ENCODE data around the gene OR2AT4. TPM values are rescaled to one million over a fixed set of nuclear protein-coding genes. Genes with fewer than 3 reads are reported as not detected.
"Not testable (repeated sequence)": the region's sequence is repeated elsewhere in the genome, so short reads cannot be mapped to it uniquely, and the experiment has no call there.

Gene OR2AT4
- total RNA-seq, 1 donor from 2014 or later: not detected

DNA sequence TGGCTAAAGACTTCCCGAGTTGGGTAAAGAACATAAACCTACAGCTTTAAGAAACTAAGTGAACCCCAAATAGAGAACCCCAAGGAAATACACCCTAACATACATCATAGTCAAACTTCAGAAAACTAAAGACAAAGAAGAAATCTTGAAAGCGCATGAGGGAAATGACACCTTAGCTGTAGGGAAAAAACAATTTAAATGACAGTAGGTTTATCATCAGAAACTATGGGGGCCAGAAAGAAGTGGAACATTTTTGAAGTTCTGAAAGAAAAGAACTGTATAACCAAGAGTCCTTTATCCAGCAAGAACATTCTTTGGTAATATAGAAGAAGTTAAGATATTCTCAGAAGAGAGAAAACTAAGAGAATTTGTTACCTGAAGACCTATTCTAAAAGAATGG, 15.5 kb upstream of the OR2AT4 start:
- Histone ChIP-seq H3K4me3 (ENCODE audit: low read depth, low read length) (no peak overlapping the region), H3K27me3 (ENCODE audit: control insufficient read depth, insufficient read depth, low read length) (no peaks in the 10 kb centered on the region), H3K36me3 (ENCODE audit: control insufficient read depth, insufficient read depth, low read length) (no peaks in the 10 kb centered on the region)
- DNase-seq (ENCODE audit: low read depth): no peak
- TF ChIP-seq, protein P1, sequence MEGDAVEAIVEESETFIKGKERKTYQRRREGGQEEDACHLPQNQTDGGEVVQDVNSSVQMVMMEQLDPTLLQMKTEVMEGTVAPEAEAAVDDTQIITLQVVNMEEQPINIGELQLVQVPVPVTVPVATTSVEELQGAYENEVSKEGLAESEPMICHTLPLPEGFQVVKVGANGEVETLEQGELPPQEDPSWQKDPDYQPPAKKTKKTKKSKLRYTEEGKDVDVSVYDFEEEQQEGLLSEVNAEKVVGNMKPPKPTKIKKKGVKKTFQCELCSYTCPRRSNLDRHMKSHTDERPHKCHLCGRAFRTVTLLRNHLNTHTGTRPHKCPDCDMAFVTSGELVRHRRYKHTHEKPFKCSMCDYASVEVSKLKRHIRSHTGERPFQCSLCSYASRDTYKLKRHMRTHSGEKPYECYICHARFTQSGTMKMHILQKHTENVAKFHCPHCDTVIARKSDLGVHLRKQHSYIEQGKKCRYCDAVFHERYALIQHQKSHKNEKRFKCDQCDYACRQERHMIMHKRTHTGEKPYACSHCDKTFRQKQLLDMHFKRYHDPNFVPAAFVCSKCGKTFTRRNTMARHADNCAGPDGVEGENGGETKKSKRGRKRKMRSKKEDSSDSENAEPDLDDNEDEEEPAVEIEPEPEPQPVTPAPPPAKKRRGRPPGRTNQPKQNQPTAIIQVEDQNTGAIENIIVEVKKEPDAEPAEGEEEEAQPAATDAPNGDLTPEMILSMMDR (IDR thresholded peaks at IDR 0.05; ENCODE audit: insufficient read depth, low read length, poor library complexity, severe bottlenecking): no peak

DNA sequence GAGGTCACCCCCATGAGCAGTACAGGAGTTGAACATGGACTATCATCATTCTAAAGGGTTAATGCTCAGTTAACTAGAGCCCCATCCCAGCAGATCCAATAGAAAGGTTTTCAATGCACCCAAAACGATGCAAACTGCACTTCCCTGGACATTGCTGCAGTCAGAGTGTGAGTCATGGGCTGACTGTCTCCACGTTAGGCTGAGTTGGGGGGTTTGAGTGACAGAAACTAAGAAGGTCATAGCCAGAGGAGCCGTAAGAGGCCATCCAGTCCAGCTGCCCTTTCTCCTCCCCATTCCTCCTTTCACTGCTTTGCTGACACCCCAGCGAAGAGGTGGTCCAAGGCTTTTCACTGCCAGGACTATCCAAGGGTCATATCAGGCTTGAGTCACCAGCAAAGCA, 10.5 kb upstream of the OR2AT4 start:
- Histone ChIP-seq H3K36me3 (ENCODE audit: control insufficient read depth, insufficient read depth, low read length) (no peaks in the 10 kb centered on the region), H3K27me3 (ENCODE audit: control insufficient read depth, insufficient read depth, low read length) (no peaks in the 10 kb centered on the region), H3K4me3 (ENCODE audit: low read depth, low read length) (no peak overlapping the region)
- TF ChIP-seq, protein P1 (IDR thresholded peaks at IDR 0.05; ENCODE audit: insufficient read depth, low read length, poor library complexity, severe bottlenecking): no peak
- no peak for DNase-seq (ENCODE audit: low read depth)

DNA sequence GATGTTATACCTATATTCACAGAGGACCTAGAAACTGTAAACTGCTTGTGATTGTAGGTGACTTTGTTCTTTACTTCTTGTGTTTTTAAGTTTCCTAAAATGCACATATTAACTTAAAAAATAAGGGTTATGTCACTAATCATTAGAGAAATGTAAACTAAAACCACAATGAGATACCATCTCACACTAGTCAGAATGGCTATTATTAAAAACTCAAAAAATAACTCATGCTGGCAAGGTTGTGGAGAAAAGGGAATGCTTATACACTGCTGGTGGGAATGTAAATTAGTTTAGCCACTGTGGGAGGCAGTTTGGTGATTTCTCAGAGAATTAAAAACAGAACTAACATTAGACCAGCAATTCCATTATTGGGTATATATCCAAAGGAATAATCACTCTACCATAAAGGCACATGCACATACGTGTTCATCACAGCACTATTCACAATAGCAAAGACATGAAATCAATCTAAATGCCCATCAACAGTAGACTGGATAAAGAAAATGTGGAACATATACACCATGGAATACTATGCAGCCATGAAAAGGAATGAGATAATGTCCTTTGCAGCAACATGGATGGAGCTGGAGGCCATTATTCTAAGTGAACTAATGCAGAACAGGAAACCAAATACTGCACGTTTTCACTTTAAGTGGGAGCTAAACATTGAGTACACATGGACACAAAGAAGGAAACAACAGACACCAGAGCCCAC, 9.4 kb upstream of the OR2AT4 start:
- DNase-seq (ENCODE audit: low read depth); H3K4me3 ChIP-seq (ENCODE audit: low read depth, low read length); H3K36me3 ChIP-seq (ENCODE audit: control insufficient read depth, insufficient read depth, low read length); H3K27me3 ChIP-seq (ENCODE audit: control insufficient read depth, insufficient read depth, low read length): not testable (repeated sequence)

DNA sequence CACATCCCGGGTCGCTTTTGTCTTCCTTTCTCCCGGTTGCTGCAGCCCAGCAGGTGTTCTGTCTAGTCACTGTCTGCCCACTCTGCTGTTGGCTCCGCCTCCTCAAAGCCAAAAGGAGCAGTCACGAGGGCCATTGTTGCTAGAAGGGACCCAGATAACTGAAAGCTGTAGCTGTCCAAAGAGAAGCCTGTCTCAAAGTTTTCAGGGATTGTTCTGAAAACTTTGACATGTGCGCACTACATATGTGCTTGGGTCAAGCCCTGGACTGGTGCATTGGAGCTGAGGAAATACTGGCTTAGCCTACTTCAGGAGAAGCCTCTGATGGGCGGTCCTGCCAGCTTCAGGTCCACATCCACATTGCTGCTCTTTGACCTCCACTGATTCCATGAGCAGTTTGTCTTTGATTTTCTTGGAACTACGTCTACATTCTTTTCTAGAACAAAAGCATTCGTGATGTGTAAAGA, 8.8 kb upstream of the OR2AT4 start:
- Histone ChIP-seq H3K27me3 (ENCODE audit: control insufficient read depth, insufficient read depth, low read length) (no peaks in the 10 kb centered on the region), H3K36me3 (ENCODE audit: control insufficient read depth, insufficient read depth, low read length) (no peaks in the 10 kb centered on the region), H3K4me3 (ENCODE audit: low read depth, low read length) (no peak overlapping the region)
- DNase-seq (ENCODE audit: low read depth): no peak
- TF ChIP-seq, protein P1 (IDR thresholded peaks at IDR 0.05; ENCODE audit: insufficient read depth, low read length, poor library complexity, severe bottlenecking): no peak

DNA sequence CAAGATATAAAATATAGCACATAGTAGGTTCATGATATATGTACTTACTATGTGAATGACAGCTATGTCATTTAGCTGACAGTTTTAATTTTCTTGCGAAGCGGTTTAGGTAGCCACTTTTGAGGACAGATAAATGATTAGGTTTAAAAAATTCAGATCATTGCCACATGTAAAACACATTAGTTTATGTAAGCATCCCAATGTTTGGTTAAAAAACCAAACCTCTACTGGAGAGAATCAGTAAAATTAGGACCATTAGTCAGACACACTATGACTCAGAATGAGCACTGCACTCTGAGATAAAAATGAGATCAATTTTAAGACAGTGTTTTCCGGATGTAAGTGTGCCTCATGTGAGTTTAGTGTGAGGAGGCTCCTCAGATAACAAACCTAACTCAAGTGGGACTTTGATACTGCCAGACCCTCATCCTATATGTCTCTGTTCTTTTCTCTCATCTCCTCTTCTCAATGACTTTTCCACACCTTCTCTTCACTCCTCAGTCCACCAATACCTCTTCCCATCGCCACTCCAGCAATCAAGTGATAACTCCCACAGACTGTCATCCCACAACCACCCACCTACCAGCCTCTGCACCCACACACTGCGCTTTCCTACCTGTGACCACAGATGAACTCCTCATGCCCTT, 6.8 kb upstream of the OR2AT4 start:
- Histone ChIP-seq H3K36me3 (ENCODE audit: control insufficient read depth, insufficient read depth, low read length) (no peaks in the 10 kb centered on the region), H3K4me3 (ENCODE audit: low read depth, low read length) (no peak overlapping the region), H3K27me3 (ENCODE audit: control insufficient read depth, insufficient read depth, low read length) (no peaks in the 10 kb centered on the region)
- no peak for DNase-seq (ENCODE audit: low read depth)
- TF ChIP-seq, protein P1 (IDR thresholded peaks at IDR 0.05; ENCODE audit: insufficient read depth, low read length, poor library complexity, severe bottlenecking): no peak

DNA sequence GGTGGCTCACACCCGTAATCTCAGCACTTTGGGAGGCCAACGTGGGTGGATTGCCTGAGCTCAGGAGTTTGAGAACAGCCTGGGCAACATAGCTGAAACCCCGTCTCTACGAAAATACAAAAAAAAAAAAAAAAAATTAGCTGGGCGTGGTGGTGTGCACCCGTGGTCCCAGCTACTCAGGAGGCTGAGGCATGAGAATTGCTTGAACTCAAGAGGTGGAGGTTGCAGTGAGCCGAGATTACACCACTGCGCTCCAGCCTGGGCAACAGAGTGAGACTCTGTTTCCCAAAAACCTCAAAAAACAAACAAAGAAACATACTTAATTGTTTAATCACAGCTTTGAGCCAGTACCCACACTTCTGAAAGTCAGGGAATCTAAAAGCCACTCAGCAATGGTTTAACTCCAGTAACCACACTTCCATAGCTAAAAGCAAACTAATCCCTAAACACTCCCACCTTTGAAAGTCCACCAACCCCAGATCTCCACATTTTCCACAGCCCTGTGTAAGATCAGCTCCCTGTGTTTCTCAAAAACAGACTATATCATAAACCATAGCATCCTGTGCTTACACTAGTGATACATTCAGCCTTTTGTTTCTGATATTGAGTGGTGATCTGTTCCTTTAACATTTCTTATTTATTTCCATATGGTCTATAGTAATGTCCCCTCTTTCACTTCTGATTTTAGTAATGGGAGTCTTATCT, 4.9 kb upstream of the OR2AT4 start:
- TF ChIP-seq, protein P1 (IDR thresholded peaks at IDR 0.05; ENCODE audit: insufficient read depth, low read length, poor library complexity, severe bottlenecking): no peak
- no peaks in the 10 kb centered on the region for H3K36me3 ChIP-seq (ENCODE audit: control insufficient read depth, insufficient read depth, low read length)
- DNase-seq (ENCODE audit: low read depth): no peak
- H3K27me3 ChIP-seq (ENCODE audit: control insufficient read depth, insufficient read depth, low read length): peaks cover under 1% of the 10 kb centered on the region
- H3K4me3 ChIP-seq (ENCODE audit: low read depth, low read length): no peak overlapping the region
